Epithelial cell of proximal tubule (primary cell): Measurements from ENCODE around the gene STX3. TPM values are rescaled to one million over a fixed set of nuclear protein-coding genes. Genes with fewer than 3 reads are reported as not detected.

Source experiments
- DNase-seq: peaks from one replicate; pipeline ENCODE4 v3.0.0-alpha.2; 2011; ENCODE audit warnings: low read depth
- H3K4me3 ChIP-seq: 2 replicates; pipeline ENCODE4 v1.5.1; 2011; ENCODE audit warnings: low read depth, mild to moderate bottlenecking, low read length
- total RNA-seq: library from RNA; depleted of rRNA; stranded (reverse); fragments of >200 nt; gene quantifications from 2 replicates; pipeline ENCODE4 v1.2.3, GENCODE V29; 2015
- TF ChIP-seq, protein P1 (sequence below): conservative IDR thresholded peaks from 2 replicates; pipeline ENCODE4 v1.5.1; 2012; ENCODE audit warnings: low read depth, mild to moderate bottlenecking, low read length

STX3 gene
- total RNA-seq, 1 donor from 2014 or later, result 45.0 TPM

DNA sequence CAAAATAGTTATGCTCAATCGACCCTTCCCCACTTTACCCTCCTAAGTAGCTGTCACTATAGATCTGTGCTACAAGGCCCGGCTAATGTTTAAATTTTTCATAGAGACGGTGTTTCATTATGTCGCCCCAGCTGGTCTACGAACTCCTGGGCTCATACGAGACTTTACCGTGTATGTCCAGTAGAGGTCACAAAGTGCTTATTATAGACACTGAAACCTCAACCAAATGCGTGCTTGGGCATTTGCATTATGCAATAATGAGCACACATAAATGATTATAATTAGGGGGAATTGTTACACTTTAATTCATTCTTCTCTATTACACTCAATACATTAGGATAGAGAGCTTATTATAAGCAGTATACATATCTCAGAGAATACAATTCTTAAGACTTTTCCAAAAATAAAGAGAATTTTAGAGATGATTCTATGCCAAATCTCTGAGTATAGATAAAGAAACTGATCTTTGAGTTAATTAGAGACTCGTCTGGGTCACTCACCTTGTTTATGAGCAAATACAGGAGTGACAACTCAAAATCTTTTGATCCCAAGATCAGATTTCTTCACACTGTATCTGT lies 67.9 kb downstream of the STX3 start:
- TF ChIP-seq, protein P1, sequence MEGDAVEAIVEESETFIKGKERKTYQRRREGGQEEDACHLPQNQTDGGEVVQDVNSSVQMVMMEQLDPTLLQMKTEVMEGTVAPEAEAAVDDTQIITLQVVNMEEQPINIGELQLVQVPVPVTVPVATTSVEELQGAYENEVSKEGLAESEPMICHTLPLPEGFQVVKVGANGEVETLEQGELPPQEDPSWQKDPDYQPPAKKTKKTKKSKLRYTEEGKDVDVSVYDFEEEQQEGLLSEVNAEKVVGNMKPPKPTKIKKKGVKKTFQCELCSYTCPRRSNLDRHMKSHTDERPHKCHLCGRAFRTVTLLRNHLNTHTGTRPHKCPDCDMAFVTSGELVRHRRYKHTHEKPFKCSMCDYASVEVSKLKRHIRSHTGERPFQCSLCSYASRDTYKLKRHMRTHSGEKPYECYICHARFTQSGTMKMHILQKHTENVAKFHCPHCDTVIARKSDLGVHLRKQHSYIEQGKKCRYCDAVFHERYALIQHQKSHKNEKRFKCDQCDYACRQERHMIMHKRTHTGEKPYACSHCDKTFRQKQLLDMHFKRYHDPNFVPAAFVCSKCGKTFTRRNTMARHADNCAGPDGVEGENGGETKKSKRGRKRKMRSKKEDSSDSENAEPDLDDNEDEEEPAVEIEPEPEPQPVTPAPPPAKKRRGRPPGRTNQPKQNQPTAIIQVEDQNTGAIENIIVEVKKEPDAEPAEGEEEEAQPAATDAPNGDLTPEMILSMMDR, result peak; percentile 77
- H3K4me3 ChIP-seq, result no peak overlapping the region
- DNase-seq, result no peak

DNA sequence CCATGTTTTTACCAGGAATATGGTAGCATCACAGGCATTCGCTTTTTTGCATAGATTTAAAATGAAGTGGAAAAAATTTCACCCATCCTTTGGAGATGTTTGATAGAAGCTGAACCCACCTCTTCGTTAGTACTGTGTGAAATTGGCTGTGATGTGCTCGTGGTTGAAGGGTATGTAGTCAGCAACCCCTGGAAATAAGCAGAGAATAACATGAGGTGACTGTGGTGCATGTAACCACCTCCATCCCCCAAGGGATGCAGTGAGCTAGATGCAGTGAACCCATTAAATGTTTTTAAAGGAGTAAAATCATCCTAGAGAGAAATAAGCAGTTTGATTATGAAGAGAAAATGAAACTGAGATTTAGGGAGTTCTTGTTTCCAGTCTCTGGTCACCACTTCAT lies 74.2 kb downstream of the STX3 start:
- TF ChIP-seq, protein P1, result no peak
- no peak for DNase-seq

DNA sequence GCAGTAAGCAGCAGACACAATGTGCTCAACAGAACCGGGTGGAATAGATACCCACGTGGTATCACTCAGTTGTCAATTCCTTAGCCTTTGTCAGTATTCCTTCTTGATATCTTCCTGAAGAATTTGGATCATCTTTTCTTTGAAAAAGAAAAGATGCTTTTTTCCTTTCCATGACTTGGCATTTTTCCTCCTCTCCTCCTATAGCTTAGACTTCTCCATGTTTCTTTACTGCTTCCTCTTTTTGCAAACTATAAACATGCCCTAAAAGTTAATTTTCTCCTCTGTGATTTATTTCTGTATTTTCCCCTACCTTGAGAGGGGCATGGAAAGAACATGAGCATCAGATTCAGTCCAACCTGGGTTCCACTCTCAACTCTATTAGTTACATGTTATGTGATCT lies 78.4 kb downstream of the STX3 start:
- DNase-seq, result no peak
- TF ChIP-seq, protein P1, result no peak
- H3K4me3 ChIP-seq, result no peak overlapping the region

More for the DNA sequence above, 74.2 kb downstream of the STX3 start:
- H3K4me3 ChIP-seq, result no peak overlapping the region

DNA sequence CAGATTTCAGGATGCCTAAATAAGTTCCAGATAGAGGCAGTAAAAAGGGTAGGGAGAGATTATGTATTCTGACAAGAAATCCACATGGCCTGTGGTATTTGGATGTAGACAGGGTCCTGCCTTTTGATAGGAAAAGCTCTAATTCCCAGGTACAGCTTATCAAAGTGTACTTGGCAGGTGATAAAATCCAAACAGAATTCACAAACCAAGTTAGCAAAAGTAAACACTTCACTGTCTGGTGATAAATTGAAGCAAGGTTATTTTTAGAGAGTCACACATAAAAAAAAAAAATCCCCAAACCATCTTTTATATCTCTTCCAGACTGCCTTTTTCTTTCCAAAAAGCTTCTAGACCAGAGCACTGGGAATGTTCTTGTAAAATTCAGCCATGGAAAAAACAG lies 84.4 kb downstream of the STX3 start:
- DNase-seq, result no peak
- no peak overlapping the region for H3K4me3 ChIP-seq
- TF ChIP-seq, protein P1, result no peak

DNA sequence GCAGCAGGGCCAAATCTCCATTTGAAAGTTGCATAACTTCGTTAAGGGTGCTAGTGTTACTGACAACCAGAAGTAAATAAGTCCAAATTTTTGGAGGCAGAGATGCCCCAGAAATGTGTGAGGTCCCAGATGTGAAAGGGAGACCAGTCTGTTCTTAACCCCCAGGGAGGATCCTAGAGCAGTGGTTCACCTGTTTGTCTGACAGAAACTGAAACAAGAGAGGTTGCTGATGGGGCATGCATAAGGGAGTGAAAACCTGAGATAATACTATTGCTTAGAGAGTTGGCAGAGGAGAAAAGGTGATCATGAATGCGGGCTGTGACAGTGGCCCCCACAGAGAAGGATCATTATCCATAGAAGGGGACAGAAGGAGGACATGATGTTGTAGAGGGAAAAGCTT lies 86.3 kb downstream of the STX3 start:
- no peak overlapping the region for H3K4me3 ChIP-seq
- TF ChIP-seq, protein P1, result no peak
- DNase-seq, result no peak

DNA sequence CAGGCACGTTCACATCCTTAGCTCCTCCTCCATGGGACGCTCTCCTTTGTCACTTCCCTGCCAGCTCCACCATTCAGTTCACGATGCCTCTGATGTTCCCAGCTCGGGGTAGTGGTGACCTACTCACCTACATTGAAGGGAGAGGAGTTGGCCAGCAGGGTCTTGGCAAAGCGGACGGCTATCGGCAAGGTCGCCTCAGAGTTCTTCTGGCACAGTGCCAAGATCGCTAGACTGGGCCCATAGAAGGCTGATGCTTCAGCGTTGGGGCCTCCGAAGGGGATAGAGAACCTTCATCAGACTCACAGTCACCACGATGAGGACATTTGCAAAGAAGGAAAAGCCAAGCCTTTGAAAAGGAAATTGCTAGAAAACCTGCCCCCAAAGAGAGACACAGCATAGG lies 87.1 kb downstream of the STX3 start:
- TF ChIP-seq, protein P1, result no peak
- no peak overlapping the region for H3K4me3 ChIP-seq
- DNase-seq, result no peak

DNA sequence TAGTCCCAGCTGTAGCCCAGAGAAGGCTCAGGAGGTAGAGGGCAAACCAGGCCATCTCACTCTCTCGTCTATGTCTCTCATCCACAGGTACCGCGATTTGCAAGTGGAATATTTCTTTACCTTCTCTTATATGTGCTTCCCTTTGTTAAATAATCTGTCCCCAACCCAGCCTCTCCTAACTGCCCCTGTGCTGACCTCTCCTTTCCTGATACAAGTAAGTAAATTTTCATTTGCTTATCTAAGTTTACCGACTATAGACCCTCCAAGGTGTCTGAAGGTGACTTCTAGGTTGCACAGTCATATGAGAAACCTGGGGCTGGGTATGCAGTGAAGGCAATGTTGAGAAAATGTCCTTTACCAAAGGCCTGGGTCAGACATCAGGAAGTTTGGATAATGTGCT lies 90.2 kb downstream of the STX3 start, which contains the start of gene CBLIF:
Gene CBLIF (minus strand): TSS at position 101 of the 400 bp plus-strand sequence. CDS start 46 bp downstream, at position 55.
- TF ChIP-seq, protein P1, result no peak
- no peak for DNase-seq
- no peak within 1 kb of the TSS for H3K4me3 ChIP-seq
